NCI-H524 treated with DMSO at 0.1 percent for 48 hours (cell line): ENCODE data around the gene DCAF15.

ENCODE experiments used
- DNase-seq: peaks from one replicate; lab custom pipeline; 2025; lab: John Stamatoyannopoulos, UW

DCAF15 gene

GRCh38 chr19:13930402-13930801 lies 21.9 kb upstream of the DCAF15 start:
- no peak for DNase-seq

GRCh38 chr19:13931391-13932148 lies 20.7 kb upstream of the DCAF15 start:
- no peak for DNase-seq

GRCh38 chr19:13932149-13932637 lies 20.1 kb upstream of the DCAF15 start:
- DNase-seq, result no peak

- no peak for DNase-seq
Measured at GRCh38 chr19:13932911-13933393, 19.4 kb upstream of the DCAF15 start.

- no peak for DNase-seq
Measured at GRCh38 chr19:13934785-13935109, 17.6 kb upstream of the DCAF15 start.

- no peak for DNase-seq
Measured at GRCh38 chr19:13935765-13936510, 16.4 kb upstream of the DCAF15 start.

- DNase-seq, result peak; percentile 19
Measured at GRCh38 chr19:13937479-13938300, 14.6 kb upstream of the DCAF15 start.

- no peak for DNase-seq
Measured at GRCh38 chr19:13938301-13939064, 13.8 kb upstream of the DCAF15 start, which contains the start of gene PODNL1. Gene PODNL1, minus strand, starts transcription at chr19:13938417. Its CDS starts 236 bp downstream, at chr19:13938181.

- DNase-seq, result no peak
Measured at GRCh38 chr19:13942023-13942684, 10.2 kb upstream of the DCAF15 start.

GRCh38 chr19:13946414-13946813 lies 5.9 kb upstream of the DCAF15 start:
- no peak for DNase-seq

- no peak for DNase-seq
Measured at GRCh38 chr19:13951043-13951442, 1.3 kb upstream of the DCAF15 start.

GRCh38 chr19:13951799-13952153 lies 533 bp upstream of the DCAF15 start:
- no peak for DNase-seq

- DNase-seq, result no peak
Measured at GRCh38 chr19:13952931-13953531, 722 bp downstream of the DCAF15 start.

GRCh38 chr19:13954185-13954584 lies 1.9 kb downstream of the DCAF15 start:
- DNase-seq, result no peak

- no peak for DNase-seq
Measured at GRCh38 chr19:13955662-13956364, 3.5 kb downstream of the DCAF15 start.

GRCh38 chr19:13956365-13956744 lies 4.0 kb downstream of the DCAF15 start:
- DNase-seq, result no peak

- no peak for DNase-seq
Measured at GRCh38 chr19:13957051-13957450, 4.7 kb downstream of the DCAF15 start.

GRCh38 chr19:13958043-13958442 lies 5.7 kb downstream of the DCAF15 start:
- DNase-seq, result no peak

- no peak for DNase-seq
Measured at GRCh38 chr19:13959141-13959961, 7.0 kb downstream of the DCAF15 start.
